GM19397 (cell line): ENCODE results near the gene ADAMTS16.

ENCODE experiments used
- ATAC-seq: cut with Tn5 transposase; IDR thresholded peaks from one replicate; pipeline ENCODE4 v1.9.1; 2021; ENCODE audit warnings: mild to moderate bottlenecking, moderate library complexity; ENCODE audit not compliant: unreplicated experiment

Gene ADAMTS16

DNA sequence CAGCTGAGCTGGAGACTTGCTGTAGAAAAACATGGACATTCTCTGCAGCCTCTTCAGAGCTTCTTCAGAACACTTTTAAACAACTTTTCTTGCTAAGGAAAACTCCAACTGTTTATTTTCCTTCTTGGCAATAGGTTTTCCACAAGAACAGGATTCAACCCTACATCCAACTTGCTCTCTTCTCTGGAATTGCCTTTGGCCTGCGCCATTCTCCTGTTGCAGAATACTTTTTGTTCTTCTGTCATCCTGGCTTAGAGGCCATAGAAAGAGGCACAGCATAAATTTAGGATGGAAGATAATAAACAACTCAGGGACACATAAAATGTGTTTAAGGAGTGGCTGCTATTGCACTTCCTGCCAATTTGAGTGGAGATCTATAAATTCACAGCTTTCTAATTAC lies 227.6 kb downstream of the ADAMTS16 start:
- ATAC-seq = no peak

DNA sequence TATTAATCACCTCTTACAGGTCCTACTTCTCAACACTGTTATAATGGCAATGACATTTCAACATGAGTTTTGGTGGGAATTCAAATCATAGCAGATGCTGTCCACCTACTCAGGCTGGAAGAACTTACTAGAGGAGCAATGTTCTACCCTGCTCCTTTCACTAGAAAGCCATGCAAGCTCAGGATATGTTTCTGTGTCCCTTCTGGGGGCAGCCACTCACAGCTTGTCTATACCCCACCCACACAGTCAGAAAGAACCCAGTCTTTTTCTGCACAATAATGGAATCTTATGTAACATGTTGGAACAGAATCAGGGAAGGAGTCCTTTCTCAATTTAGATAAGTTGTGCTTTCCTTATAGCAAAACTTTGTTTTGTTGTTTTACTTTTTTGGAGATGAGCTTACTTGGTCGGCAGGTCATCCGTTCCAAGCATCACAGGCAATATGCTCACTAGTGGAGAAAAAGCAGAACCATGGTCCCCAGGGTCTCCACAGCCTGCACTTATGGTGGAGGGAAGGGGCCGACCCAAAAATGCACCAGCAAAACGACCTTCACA lies 229.0 kb downstream of the ADAMTS16 start:
- ATAC-seq = no peak
